LNCaP clone FGC (cell line): ENCODE measurements around the gene HOXA2.

ENCODE experiments used
- DNase-seq: peaks from one replicate; pipeline ENCODE4 v3.0.0-alpha.2; 2011; ENCODE audit warnings: low read depth
- H3K4me3 ChIP-seq: 2 replicates; pipeline ENCODE4 v1.5.1; 2011; ENCODE audit warnings: mild to moderate bottlenecking, low read depth, low read length, control low read depth
- TF ChIP-seq, protein P1 (sequence below): IDR thresholded peaks from 2 replicates; pipeline ENCODE4 v1.5.1; 2012; ENCODE audit warnings: mild to moderate bottlenecking; ENCODE audit not compliant: control insufficient read depth, insufficient read depth; ENCODE audit errors: extremely low read depth

The HOXA2 gene

DNA sequence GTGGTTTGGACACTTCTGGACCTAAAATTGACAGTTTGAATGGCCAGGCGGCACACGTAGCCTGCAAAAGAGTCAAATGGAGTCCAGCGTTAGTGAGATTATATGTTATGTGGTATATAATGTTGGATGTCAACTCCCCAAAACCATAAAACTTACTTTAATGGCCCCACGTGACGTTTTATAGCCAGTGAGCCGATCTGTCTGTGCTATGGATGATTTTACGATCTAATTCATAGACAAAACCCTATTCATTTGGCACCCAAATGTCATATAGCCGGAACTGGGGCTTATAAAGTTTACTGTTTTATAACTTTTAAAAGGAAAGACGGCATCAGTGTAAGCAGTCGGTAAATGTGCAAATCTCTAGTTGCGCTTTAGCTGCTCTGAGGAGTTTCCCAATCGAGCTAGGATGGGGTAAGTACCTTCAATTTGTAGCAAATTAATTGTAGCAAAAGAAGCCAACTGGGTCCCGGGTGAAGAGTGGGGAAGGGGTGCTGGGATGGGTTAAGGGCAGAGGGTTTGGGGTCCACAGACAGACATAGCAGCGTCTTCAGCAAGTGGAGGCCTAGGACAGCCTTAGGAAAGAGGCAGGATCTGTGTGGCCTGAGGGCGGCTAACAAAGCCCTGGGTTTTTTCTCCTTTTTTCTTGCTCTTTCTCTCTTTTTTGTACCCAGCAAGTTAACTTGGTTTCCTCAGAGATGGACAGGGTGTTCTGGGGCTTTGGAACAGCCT is 37.8 kb upstream of the HOXA2 start:
- H3K4me3 ChIP-seq, result no peak overlapping the region
- peak; percentile 11 for DNase-seq
- TF ChIP-seq, protein P1, sequence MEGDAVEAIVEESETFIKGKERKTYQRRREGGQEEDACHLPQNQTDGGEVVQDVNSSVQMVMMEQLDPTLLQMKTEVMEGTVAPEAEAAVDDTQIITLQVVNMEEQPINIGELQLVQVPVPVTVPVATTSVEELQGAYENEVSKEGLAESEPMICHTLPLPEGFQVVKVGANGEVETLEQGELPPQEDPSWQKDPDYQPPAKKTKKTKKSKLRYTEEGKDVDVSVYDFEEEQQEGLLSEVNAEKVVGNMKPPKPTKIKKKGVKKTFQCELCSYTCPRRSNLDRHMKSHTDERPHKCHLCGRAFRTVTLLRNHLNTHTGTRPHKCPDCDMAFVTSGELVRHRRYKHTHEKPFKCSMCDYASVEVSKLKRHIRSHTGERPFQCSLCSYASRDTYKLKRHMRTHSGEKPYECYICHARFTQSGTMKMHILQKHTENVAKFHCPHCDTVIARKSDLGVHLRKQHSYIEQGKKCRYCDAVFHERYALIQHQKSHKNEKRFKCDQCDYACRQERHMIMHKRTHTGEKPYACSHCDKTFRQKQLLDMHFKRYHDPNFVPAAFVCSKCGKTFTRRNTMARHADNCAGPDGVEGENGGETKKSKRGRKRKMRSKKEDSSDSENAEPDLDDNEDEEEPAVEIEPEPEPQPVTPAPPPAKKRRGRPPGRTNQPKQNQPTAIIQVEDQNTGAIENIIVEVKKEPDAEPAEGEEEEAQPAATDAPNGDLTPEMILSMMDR, result no peak

DNA sequence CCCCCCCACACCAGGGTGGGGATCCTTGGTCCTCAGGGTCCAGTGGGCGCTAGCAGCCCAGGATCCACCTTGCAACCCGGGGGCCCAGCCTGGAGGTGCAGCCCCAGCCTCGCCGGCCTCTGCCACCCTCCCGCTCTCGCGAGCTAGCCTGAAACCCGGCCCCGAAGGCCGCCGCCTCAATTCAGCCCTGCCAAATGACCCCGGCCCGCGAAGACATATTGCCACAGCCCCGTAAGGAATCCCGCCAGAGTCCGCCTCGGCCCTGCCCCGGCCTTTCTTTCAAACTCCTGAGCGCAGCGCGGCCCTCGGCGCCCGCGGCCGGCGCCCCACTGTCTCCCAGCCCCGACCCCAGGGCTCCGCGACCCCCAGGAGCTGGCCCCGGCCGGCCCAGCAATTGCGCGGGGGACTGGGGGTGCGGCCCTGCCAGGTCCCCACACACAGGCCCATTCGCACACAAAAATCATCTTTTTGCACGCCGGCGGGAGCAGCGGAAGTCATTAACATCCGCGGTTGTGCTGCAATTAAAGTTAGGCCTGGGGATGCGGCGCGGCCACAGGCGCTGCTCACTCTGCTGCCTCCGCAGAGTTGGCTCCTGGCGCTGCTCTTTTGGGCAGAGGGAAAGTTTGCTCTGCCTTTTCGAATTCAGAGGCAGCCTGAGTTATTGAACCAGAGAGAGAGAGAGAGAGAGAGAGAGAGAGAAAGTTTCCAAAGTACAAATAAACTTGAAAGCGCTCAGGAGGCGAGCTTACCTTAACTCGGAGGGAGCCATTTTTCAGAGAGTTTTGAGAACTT is 37.0 kb upstream of the HOXA2 start:
- no peak for DNase-seq
- TF ChIP-seq, protein P1, result no peak
- H3K4me3 ChIP-seq, result no peak overlapping the region

DNA sequence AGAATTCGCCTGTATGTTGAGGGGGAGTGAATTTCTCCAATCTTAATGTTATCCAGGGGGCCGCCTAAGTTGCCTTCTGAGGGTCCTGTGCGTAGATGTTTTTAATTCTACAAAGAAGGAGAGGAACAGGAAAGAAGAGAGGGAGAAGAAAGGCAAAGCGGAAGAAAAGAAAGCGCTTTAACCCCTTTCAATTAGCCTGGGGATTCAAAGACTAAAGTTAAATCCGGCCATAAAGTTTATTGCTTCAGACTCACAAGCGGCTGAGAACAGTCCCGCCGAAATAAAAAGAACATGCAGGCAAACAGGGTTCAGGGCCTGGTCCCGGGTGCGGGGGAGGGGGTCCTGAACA is 36.5 kb upstream of the HOXA2 start:
- no peak overlapping the region for H3K4me3 ChIP-seq
- no peak for DNase-seq
- TF ChIP-seq, protein P1, result no peak

DNA sequence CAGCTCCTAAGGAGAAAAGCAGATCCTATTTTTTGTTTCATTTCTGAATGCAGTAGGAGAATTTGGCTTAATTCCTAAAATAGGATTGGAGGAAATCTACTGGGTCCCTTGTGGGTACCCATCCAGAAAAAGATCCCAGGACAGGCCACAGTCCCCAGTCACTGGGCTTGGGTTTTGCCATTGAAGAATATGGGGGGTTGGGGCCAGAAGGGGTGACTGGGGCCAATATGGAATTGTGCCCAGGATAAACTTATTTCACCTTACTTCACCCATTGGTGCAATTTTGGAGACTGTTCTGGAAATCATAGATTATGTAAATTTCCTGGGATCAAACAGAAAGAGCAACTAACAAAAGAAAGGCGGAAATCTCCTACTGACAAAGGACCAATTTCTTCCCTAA is 36.0 kb upstream of the HOXA2 start:
- TF ChIP-seq, protein P1, result no peak
- H3K4me3 ChIP-seq, result no peak overlapping the region
- no peak for DNase-seq

DNA sequence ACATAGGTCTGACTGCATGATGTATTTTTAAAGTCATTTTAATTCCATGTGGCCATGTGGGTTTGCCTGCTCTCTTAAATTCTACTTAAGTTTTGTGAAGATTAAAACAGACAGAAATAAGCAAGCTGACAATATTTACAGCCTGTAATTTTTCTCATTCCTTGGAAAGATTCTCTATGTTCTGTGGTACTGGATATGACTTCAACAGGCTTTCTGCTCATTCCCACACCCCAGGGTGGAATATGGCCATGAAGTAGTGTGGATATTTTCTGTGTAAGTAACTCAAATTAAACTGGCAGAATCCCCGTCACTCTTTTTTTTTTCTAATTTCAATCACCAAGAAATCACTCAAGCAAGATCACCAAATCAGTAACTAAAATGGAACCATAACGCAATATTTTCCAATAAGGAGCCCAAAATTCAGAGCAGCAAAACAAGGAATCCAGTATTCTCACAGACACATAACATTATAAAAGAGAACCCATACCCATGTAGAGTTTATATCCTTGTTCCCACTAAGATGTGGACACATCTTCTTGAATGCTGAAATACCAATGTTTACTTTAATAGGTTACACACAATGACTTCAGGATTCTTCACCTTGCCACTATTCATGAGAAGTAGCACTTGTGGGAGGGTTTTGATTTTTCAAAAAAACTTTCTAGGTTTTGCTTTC is 35.3 kb upstream of the HOXA2 start:
- DNase-seq, result no peak
- H3K4me3 ChIP-seq, result no peak overlapping the region
- TF ChIP-seq, protein P1, result no peak

DNA sequence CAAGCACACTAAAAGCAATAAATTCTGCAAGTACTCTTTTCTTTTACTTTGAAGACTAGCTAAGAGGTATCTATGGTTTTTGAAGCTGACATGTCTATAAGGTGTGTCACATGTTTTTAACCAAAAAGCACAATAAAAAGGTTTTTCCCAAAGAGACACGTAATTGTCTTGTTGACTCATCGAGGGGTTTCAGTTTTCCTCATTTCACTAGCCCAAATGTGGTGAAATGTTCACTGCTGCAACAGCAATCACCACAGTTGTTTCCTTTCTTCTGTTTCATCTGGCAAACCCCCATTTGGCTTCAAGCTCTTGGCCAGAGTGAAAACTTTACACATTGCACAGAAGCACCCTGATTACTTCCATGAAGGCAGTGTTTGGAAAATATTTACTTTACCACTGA is 31.9 kb upstream of the HOXA2 start:
- no peak overlapping the region for H3K4me3 ChIP-seq
- TF ChIP-seq, protein P1, result no peak

More for the DNA sequence above, 31.9 kb upstream of the HOXA2 start:
- DNase-seq, result no peak
